Left lung (tissue), 10 donors: Measurements from ENCODE around the gene ALCAM. TPM values are rescaled to one million over a fixed set of nuclear protein-coding genes. Genes with fewer than 3 reads are reported as not detected.
"Not testable (repeated sequence)": the region's sequence is repeated elsewhere in the genome, so short reads cannot be mapped to it uniquely, and the experiment has no call there.

Experiments used
- ATAC-seq: fragments of 200-7000 bp; cut with Tn5 transposase; one replicate; pipeline ENCODE4 v1.9.1; 2020; ENCODE audit warnings: moderate library complexity
- DNase-seq, 4 donors: peaks; one replicate each; pipeline ENCODE4 v3.0.0-alpha.2; 2013 to 2020
- H3K27ac ChIP-seq, 2 donors: fragments of 200-600 bp; sonication (generic) in 1 of 2; one replicate each; pipeline versions ENCODE4 v1.5.0 to v1.8.0; 2020 to 2021
- H3K27me3 ChIP-seq, 2 donors: fragments of 200-600 bp; sonication (generic) in 1 of 2; one replicate each; pipeline versions ENCODE4 v1.5.0 to v1.8.0; 2020 to 2021
- H3K36me3 ChIP-seq, 2 donors: fragments of 200-600 bp; sonication (generic) in 1 of 2; one replicate each; pipeline versions ENCODE4 v1.5.0 to v1.8.0; 2020 to 2021
- H3K4me1 ChIP-seq, 2 donors: fragments of 200-600 bp; one replicate each; pipeline ENCODE4 v1.8.0; 2021
- H3K4me3 ChIP-seq, 2 donors: fragments of 200-600 bp; sonication (generic) in 1 of 2; one replicate each; pipeline versions ENCODE4 v1.5.0 to v1.8.0; 2020 to 2021; ENCODE audit warnings: mild to moderate bottlenecking in 1 of 2
- H3K9me3 ChIP-seq, 2 donors: fragments of 200-600 bp; sonication (generic) in 1 of 2; one replicate each; pipeline versions ENCODE4 v1.5.0 to v1.8.0; 2020 to 2021
- CTCF ChIP-seq, 2 donors: fragments of 200-600 bp; sonication (generic) in 1 of 2; IDR thresholded peaks; one replicate each; pipeline versions ENCODE4 v1.5.0 to v1.8.0; 2021; ENCODE audit warnings: antibody characterized with exemption in 2 of 2
- intact Hi-C, 2 donors: fragments of 100-400 bp; cut with DNase I; formaldehyde crosslinking; loops; one replicate each; pipeline versions ENCODE4 v1.11.2 to v1.14.2; 2022
- polyA plus RNA-seq, 6 donors: library from polyadenylated mRNA; unstranded; fragments of 120-200 nt; gene quantifications; one replicate each; pipeline ENCODE4 v1.2.1, GENCODE V29; 2013; ENCODE audit not compliant: insufficient read length in 6 of 6
- total RNA-seq, 2 donors: library from RNA; stranded (reverse); fragmentation: NEBNext Ultra II Directional; extraction: Animal tissue kit (Norgen Biotek cat#: 25700); gene quantifications; one replicate each; pipeline ENCODE4 v1.2.1, GENCODE V29; 2021
- donor health status: DM: no; HTN: yes; CAD: no.
- donor health status: DM: no; HTN: no; CAD: no.

The ALCAM gene
- total and polyA plus RNA-seq, 8 donors: 84.2 to 170 (median 127) TPM

GRCh38 chr3:105388176-105388575, 21.5 kb downstream of the ALCAM start:
- Histone ChIP-seq H3K27ac (peak overlapping the region in 1 of 2 donors; percentile 37), H3K4me3 (no peak overlapping the region), H3K27me3 (no peaks in the 10 kb centered on the region), H3K36me3 (no peaks in the 10 kb centered on the region), H3K4me1 (peaks cover 6 to 29% of the 10 kb centered on the region in 2 donors), H3K9me3 (peaks cover 0 to 33% of the 10 kb centered on the region in 2 donors)
- ATAC-seq (no peak), DNase-seq (no peak)
- no peak for TF ChIP-seq CTCF (IDR thresholded peaks at IDR 0.05)
- intact Hi-C loops: no loop called here

- H3K9me3 ChIP-seq: peaks cover 0 to 34% of the 10 kb centered on the region in 2 donors
- DNase-seq, intact Hi-C loops, H3K4me3 ChIP-seq, ATAC-seq, H3K36me3 ChIP-seq, H3K27ac ChIP-seq, H3K27me3 ChIP-seq: not testable (repeated sequence)
- H3K4me1 ChIP-seq: peaks cover 6 to 29% of the 10 kb centered on the region in 2 donors
Observed at GRCh38 chr3:105389759-105390158, 23.1 kb downstream of the ALCAM start.

- peaks cover 4 to 10% of the 10 kb centered on the region in 2 donors for H3K4me1 ChIP-seq
- H3K4me3 ChIP-seq, H3K27ac ChIP-seq, ATAC-seq, H3K27me3 ChIP-seq, intact Hi-C loops, DNase-seq, H3K36me3 ChIP-seq: not testable (repeated sequence)
- peaks cover 0 to 34% of the 10 kb centered on the region in 2 donors for H3K9me3 ChIP-seq
Observed at GRCh38 chr3:105392598-105392997, 25.9 kb downstream of the ALCAM start.

- Histone ChIP-seq H3K36me3 (no peaks in the 10 kb centered on the region), H3K9me3 (peaks cover 0 to 34% of the 10 kb centered on the region in 2 donors), H3K27me3 (no peaks in the 10 kb centered on the region), H3K27ac (no peak overlapping the region), H3K4me1 (no peaks in the 10 kb centered on the region), H3K4me3 (no peak overlapping the region)
- intact Hi-C loops: no loop called here
- no peak for TF ChIP-seq CTCF (IDR thresholded peaks at IDR 0.05)
- ATAC-seq (no peak), DNase-seq (no peak)
Observed at GRCh38 chr3:105394177-105394576, 27.5 kb downstream of the ALCAM start.

GRCh38 chr3:105397974-105398373, 31.3 kb downstream of the ALCAM start:
- H3K4me3 ChIP-seq: no peak overlapping the region
- no peak for TF ChIP-seq CTCF (IDR thresholded peaks at IDR 0.05)
- no peak for ATAC-seq
- DNase-seq: no peak
- no peak overlapping the region for H3K27ac ChIP-seq
- H3K9me3 ChIP-seq: peaks cover 0 to 3% of the 10 kb centered on the region in 2 donors
- intact Hi-C loops: no loop called here
- no peaks in the 10 kb centered on the region for H3K36me3 ChIP-seq
- no peaks in the 10 kb centered on the region for H3K27me3 ChIP-seq
- H3K4me1 ChIP-seq: no peaks in the 10 kb centered on the region

GRCh38 chr3:105398437-105398836, 31.7 kb downstream of the ALCAM start:
- intact Hi-C loops: no loop called here
- Histone ChIP-seq H3K4me3 (no peak overlapping the region), H3K27me3 (no peaks in the 10 kb centered on the region), H3K36me3 (no peaks in the 10 kb centered on the region), H3K9me3 (no peaks in the 10 kb centered on the region), H3K4me1 (no peaks in the 10 kb centered on the region), H3K27ac (no peak overlapping the region)
- DNase-seq: no peak
- TF ChIP-seq CTCF (IDR thresholded peaks at IDR 0.05): no peak
- ATAC-seq: no peak
